GM12874 (cell line): ENCODE data around the gene RPL38.

Source experiments
- CTCF ChIP-seq: IDR thresholded peaks from 2 replicates; pipeline ENCODE4 v1.5.1; 2011; ENCODE audit warnings: low read depth, mild to moderate bottlenecking, control low read depth, low read length, moderate library complexity; ENCODE audit not compliant: insufficient read depth

The RPL38 gene

GRCh38 chr17:74240618-74241205, 37.2 kb downstream of the RPL38 start:
- TF ChIP-seq CTCF = no peak

- no peak for TF ChIP-seq CTCF
Measured at GRCh38 chr17:74241431-74241830, 38.0 kb downstream of the RPL38 start.

- no peak for TF ChIP-seq CTCF
Measured at GRCh38 chr17:74241847-74242246, 38.4 kb downstream of the RPL38 start.

- no peak for TF ChIP-seq CTCF
Measured at GRCh38 chr17:74243013-74243755, 39.7 kb downstream of the RPL38 start.

GRCh38 chr17:74244128-74244527, 40.6 kb downstream of the RPL38 start:
- TF ChIP-seq CTCF = no peak

GRCh38 chr17:74244548-74244947, 41.1 kb downstream of the RPL38 start:
- no peak for TF ChIP-seq CTCF

- TF ChIP-seq CTCF = no peak
Measured at GRCh38 chr17:74245145-74245831, 41.8 kb downstream of the RPL38 start.
